HepG2 (cell line): ENCODE measurements around the gene CMPK2. TPM values are rescaled to one million over a fixed set of nuclear protein-coding genes. Genes with fewer than 3 reads are reported as not detected.

Experiments used
- ATAC-seq: fragments of 200-7000 bp; cut with Tn5 transposase; 3 replicates; pipeline ENCODE4 v1.9.1; 2020; ENCODE audit warnings: mild to moderate bottlenecking, moderate library complexity
- BruUV-seq: library from RNA; stranded (reverse); fragments of 400-500 nt; replicated peaks from 2 replicates; lab custom pipeline; 2021; lab: Mats Ljungman, UMichigan
- CTCF ChIA-PET: fragments of 300-600 bp; formaldehyde crosslinking; extraction: SDS; loops from one replicate; lab custom pipeline; 2021; ENCODE audit warnings: low total read pairs, inconsistent platforms, low intra/inter-chr PET ratio; lab: Yijun Ruan, JAX
- POLR2A ChIA-PET: fragments of 350-600 bp; sonication (Branson Sonifier 250); formaldehyde crosslinking; loops from one replicate; lab custom pipeline; 2020; ENCODE audit warnings: antibody characterized with exemption, inconsistent platforms; lab: Yijun Ruan, JAX
- DNase-seq: peaks from one replicate; pipeline ENCODE4 v3.0.0-alpha.2; 2015; ENCODE audit warnings: low spot score
- FAIRE-seq: peaks from 3 replicates; lab custom pipeline; 2011; peaks lifted over from hg19 to GRCh38; lab: Jason Lieb, UNC
- H2AFZ ChIP-seq: one replicate; pipeline ENCODE4 v1.6.1; 2011; ENCODE audit warnings: low read length, inconsistent platforms
- H3K27ac ChIP-seq: fragments of 300-600 bp; 3 replicates; pipeline ENCODE4 v1.8.0; 2011; ENCODE audit warnings: mixed run types, mild to moderate bottlenecking, mixed read lengths, low read length, inconsistent platforms; ENCODE audit not compliant: insufficient read depth; ENCODE audit errors: extremely low read length
- H3K27me3 ChIP-seq, 2 experiments: fragments of 200-600 bp in 1 of 2; 2 replicates in 1 of 2; 3 replicates in 1 of 2; pipeline versions ENCODE4 v1.6.0 to v1.8.0; 2011; ENCODE audit warnings: low read length in 2 of 2, mild to moderate bottlenecking in 2 of 2, moderate library complexity in 2 of 2, inconsistent platforms in 1 of 2; ENCODE audit not compliant: insufficient read depth in 2 of 2, control insufficient read depth in 1 of 2
- H3K36me3 ChIP-seq, 2 experiments: fragments of 200-600 bp in 1 of 2; replicated peaks in 1 of 2; 2 replicates in 1 of 2; 3 replicates in 1 of 2; pipeline versions ENCODE4 v1.5.1 to v1.8.0; 2011; ENCODE audit warnings: low read length in 2 of 2, inconsistent platforms in 1 of 2; ENCODE audit not compliant: insufficient read depth in 2 of 2, control insufficient read depth in 1 of 2
- H3K4me1 ChIP-seq: 2 replicates; pipeline ENCODE4 v1.5.1; 2012; ENCODE audit warnings: low read length, inconsistent platforms; ENCODE audit not compliant: insufficient read depth
- H3K4me2 ChIP-seq: 2 replicates; pipeline ENCODE4 v1.6.0; 2011; ENCODE audit warnings: low read depth, low read length, inconsistent platforms
- H3K4me3 ChIP-seq, 3 experiments: fragments of 200-600 bp in 1 of 3; sonication (generic), shearing (Covaris generic) in 1 of 3; replicated peaks in 1 of 3; 2 replicates each; pipeline ENCODE4 v1.5.1; 2011 to 2016; ENCODE audit warnings: low read length in 3 of 3, inconsistent platforms in 2 of 3, low read depth in 2 of 3, mild to moderate bottlenecking in 2 of 3, control low read depth in 1 of 3, mixed read lengths in 1 of 3; ENCODE audit not compliant: insufficient read depth in 1 of 3
- H3K79me2 ChIP-seq: one replicate; pipeline ENCODE4 v1.6.1; 2011; ENCODE audit warnings: low read length, inconsistent platforms; ENCODE audit not compliant: insufficient read depth
- H3K9ac ChIP-seq: 2 replicates; pipeline ENCODE4 v1.6.0; 2011; ENCODE audit warnings: mild to moderate bottlenecking, low read depth, low read length, inconsistent platforms; ENCODE audit not compliant: insufficient read depth
- H3K9me3 ChIP-seq: 2 replicates; pipeline ENCODE4 v1.5.1; 2012; ENCODE audit warnings: mild to moderate bottlenecking, low read length
- H4K20me1 ChIP-seq: 2 replicates; pipeline ENCODE4 v1.6.0; 2011; ENCODE audit warnings: inconsistent platforms, mild to moderate bottlenecking, low read length, moderate library complexity; ENCODE audit not compliant: insufficient read depth
- DPF2 ChIP-seq: sonication (generic); formaldehyde crosslinking; IDR thresholded peaks from 2 replicates; pipeline ENCODE4 v1.4.0; 2020; ENCODE audit warnings: mild to moderate bottlenecking, low read depth, missing genetic modification reagents, borderline replicate concordance
- EED ChIP-seq: sonication (generic); formaldehyde crosslinking; IDR thresholded peaks from 2 replicates; pipeline ENCODE4 v1.5.0; 2020; ENCODE audit warnings: mild to moderate bottlenecking, missing genetic modification reagents
- GATA4 ChIP-seq: sonication (generic); IDR thresholded peaks from 2 replicates; pipeline ENCODE4 v1.6.1; 2016; ENCODE audit warnings: antibody characterized with exemption, low read depth, borderline replicate concordance
- NCOA1 ChIP-seq: sonication (generic); formaldehyde crosslinking; IDR thresholded peaks from 2 replicates; pipeline ENCODE4 v1.9.0; 2021; ENCODE audit warnings: missing genetic modification reagents
- PCBP2 ChIP-seq: fragments of 200-400 bp; formaldehyde crosslinking; optimal IDR thresholded peaks from 2 replicates; pipeline ENCODE3; 2018; ENCODE audit warnings: low read length, low read depth; ENCODE audit not compliant: poor library complexity, severe bottlenecking
- ZNF224 ChIP-seq: sonication (generic); formaldehyde crosslinking; IDR thresholded peaks from 2 replicates; pipeline ENCODE4 v1.5.0; 2020; ENCODE audit warnings: mild to moderate bottlenecking, missing genetic modification reagents
- ZNF354B ChIP-seq: sonication (generic); formaldehyde crosslinking; IDR thresholded peaks from 2 replicates; pipeline ENCODE4 v1.8.0; 2022; ENCODE audit warnings: mild to moderate bottlenecking, missing genetic modification reagents
- ZNF547 ChIP-seq: sonication (generic); formaldehyde crosslinking; IDR thresholded peaks from 2 replicates; pipeline ENCODE4 v1.5.1; 2020; ENCODE audit warnings: mild to moderate bottlenecking, missing genetic modification reagents
- ZNF549 ChIP-seq: sonication (generic); formaldehyde crosslinking; IDR thresholded peaks from 2 replicates; pipeline ENCODE4 v1.5.0; 2020; ENCODE audit warnings: missing genetic modification reagents
- WGBS: methylation state at CpG from one replicate; pipeline ENCODE4 v1.1.6; 2017; ENCODE audit warnings: low lambda C conversion rate; 5-methylcytosine and 5-hydroxymethylcytosine counted together
- in situ Hi-C: cut with HindIII; loops from 2 replicates; pipeline ENCODE4 v1.10.0; 2017; ENCODE audit warnings: low pct_unique_long_range_greater_than_20kb; ENCODE audit not compliant: extremely low pct_ligation_motif_present
- intact Hi-C: fragments of 100-400 bp; cut with micrococcal nuclease; formaldehyde crosslinking; loops from one replicate; pipeline ENCODE4 v1.10.0; 2022; ENCODE audit not compliant: unreplicated experiment
- polyA plus RNA-seq, 8 experiments: library from polyadenylated mRNA; depleted of rRNA in 3 of 8; stranded (reverse) in 7 of 8; unstranded in 1 of 8; fragments of >200 nt; fragmentation: Illumina TruSeq in 4 of 8; extraction: Trizol in 4 of 8; gene quantifications; 2 replicates each; pipeline versions ENCODE4 v1.2.1 to v1.2.3, GENCODE V29; 2011 to 2016; ENCODE audit warnings: low read depth in 4 of 8, missing spikeins in 1 of 8, mixed read lengths in 1 of 8; ENCODE audit not compliant: insufficient read depth in 1 of 8
- total RNA-seq, 5 experiments: library from RNA; depleted of rRNA; stranded (reverse); fragments of >200 nt; fragmentation: Illumina TruSeq; extraction: Trizol; gene quantifications; 2 replicates each; pipeline ENCODE4 v1.2.3, GENCODE V29; 2016; ENCODE audit warnings: low read depth in 1 of 5
- TF ChIP-seq, protein P1 (sequence below): sonication (generic); formaldehyde crosslinking; IDR thresholded peaks from 2 replicates; pipeline ENCODE4 v1.5.0; 2020; ENCODE audit warnings: missing genetic modification reagents, mild to moderate bottlenecking, borderline replicate concordance
- TF ChIP-seq, protein P2 (sequence below): sonication (generic); formaldehyde crosslinking; IDR thresholded peaks from 2 replicates; pipeline ENCODE4 v1.4.0; 2020; ENCODE audit warnings: missing genetic modification reagents
- TF ChIP-seq, protein P3 (sequence below): IDR thresholded peaks from 2 replicates; pipeline ENCODE4 v1.6.1; 2016; ENCODE audit warnings: missing compliant biosample characterization, missing genetic modification reagents, borderline replicate concordance
- TF ChIP-seq, protein P4 (sequence below): sonication (generic); formaldehyde crosslinking; IDR thresholded peaks from 2 replicates; pipeline ENCODE4 v1.8.1; 2022; ENCODE audit warnings: low read depth, mild to moderate bottlenecking, missing genetic modification reagents
- TF ChIP-seq, protein P5 (sequence below): IDR thresholded peaks from 2 replicates; pipeline ENCODE4 v1.6.1; 2016; ENCODE audit warnings: mild to moderate bottlenecking

CMPK2 gene
- total and polyA plus RNA-seq, 2 of the 13 experiments (the other 11 are each of a cell fraction or from before 2014, with no cell fraction given) = 0.04 to 1.0 TPM

DNA sequence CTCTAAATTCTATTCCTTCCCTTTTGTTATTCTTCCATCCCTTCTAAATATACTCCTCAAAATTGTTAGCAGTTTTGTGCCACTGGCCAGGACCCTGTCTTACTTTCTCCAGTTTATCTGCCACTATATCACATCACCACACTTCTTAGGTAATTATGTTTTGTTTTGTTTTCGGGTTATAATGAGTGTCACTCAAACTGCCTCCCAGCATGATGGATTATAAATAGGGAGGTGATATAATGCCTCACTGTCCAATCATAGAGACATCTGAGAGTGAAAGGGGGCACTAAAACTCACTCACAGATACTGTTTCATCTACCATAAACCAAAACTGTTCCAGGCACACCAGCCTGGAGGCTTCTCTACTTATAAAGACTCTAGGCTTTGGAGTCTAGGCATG lies 15.3 kb upstream of the CMPK2 start (continued):
- TF ChIP-seq, protein P1, sequence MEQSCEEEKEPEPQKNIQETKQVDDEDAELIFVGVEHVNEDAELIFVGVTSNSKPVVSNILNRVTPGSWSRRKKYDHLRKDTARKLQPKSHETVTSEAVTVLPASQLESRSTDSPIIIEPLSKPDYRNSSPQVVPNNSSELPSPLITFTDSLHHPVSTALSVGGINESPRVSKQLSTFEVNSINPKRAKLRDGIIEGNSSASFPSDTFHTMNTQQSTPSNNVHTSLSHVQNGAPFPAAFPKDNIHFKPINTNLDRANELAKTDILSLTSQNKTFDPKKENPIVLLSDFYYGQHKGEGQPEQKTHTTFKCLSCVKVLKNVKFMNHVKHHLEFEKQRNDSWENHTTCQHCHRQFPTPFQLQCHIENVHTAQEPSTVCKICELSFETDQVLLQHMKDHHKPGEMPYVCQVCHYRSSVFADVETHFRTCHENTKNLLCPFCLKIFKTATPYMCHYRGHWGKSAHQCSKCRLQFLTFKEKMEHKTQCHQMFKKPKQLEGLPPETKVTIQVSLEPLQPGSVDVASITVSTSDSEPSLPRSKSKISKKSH (CRISPR knock-in tag) = no peak
- TF ChIP-seq ZNF549 (no peak), GATA4 (no peak), ZNF547 (CRISPR knock-in tag) (no peak)
- TF ChIP-seq, protein P2, sequence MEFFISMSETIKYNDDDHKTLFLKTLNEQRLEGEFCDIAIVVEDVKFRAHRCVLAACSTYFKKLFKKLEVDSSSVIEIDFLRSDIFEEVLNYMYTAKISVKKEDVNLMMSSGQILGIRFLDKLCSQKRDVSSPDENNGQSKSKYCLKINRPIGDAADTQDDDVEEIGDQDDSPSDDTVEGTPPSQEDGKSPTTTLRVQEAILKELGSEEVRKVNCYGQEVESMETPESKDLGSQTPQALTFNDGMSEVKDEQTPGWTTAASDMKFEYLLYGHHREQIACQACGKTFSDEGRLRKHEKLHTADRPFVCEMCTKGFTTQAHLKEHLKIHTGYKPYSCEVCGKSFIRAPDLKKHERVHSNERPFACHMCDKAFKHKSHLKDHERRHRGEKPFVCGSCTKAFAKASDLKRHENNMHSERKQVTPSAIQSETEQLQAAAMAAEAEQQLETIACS (CRISPR knock-in tag) = no peak
- TF ChIP-seq, protein P3, sequence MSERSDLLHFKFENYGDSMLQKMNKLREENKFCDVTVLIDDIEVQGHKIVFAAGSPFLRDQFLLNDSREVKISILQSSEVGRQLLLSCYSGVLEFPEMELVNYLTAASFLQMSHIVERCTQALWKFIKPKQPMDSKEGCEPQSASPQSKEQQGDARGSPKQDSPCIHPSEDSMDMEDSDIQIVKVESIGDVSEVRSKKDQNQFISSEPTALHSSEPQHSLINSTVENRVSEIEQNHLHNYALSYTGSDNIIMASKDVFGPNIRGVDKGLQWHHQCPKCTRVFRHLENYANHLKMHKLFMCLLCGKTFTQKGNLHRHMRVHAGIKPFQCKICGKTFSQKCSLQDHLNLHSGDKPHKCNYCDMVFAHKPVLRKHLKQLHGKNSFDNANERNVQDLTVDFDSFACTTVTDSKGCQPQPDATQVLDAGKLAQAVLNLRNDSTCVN = no peak

DNA sequence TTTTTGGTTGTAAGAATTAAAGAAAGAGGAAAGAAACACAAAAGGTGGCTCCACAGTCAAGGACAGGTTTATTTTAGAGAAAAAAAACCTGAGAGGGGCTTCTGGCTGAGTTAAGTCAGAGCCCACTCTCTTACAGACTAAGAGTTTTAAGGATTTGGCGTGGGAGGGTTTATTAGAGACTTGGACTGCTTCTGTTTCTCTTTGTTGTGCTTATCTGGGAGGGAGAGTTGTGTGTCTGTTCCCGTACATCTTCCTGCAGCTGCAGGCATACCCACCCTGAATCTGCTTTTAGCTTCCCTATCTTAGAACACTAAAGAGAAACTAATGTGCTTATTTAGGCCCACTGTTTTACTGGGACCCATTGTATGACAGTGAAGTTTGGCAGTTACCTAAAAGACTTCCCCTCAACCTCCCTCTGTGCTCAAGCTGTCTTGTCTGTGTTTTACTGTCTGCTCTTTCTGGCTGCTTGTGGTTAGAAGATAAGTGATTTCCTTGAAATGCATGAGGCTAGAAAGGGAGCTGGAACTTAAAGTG lies 14.6 kb upstream of the CMPK2 start:
- H3K27ac ChIP-seq = no peak overlapping the region
- intact Hi-C loops (no loop called here), in situ Hi-C loops (no loop called here)
- H3K9ac ChIP-seq = no peak overlapping the region
- ChIA-PET CTCF (no interaction called here), POLR2A (no interaction called here)
- WGBS = 6% methylated on average over 2 of the region's 2 CpGs
- no TSS peak for BruUV-seq
- FAIRE-seq = no peak
- H4K20me1 ChIP-seq = no peaks in the 10 kb centered on the region
- no peak for DNase-seq
- TF ChIP-seq ZNF224 (no peak), DPF2 (CRISPR knock-in tag) (no peak), NCOA1 (CRISPR knock-in tag) (no peak), EED (CRISPR knock-in tag) (no peak), PCBP2 (no peak), ZNF354B (CRISPR knock-in tag) (no peak)
- TF ChIP-seq, protein P4, sequence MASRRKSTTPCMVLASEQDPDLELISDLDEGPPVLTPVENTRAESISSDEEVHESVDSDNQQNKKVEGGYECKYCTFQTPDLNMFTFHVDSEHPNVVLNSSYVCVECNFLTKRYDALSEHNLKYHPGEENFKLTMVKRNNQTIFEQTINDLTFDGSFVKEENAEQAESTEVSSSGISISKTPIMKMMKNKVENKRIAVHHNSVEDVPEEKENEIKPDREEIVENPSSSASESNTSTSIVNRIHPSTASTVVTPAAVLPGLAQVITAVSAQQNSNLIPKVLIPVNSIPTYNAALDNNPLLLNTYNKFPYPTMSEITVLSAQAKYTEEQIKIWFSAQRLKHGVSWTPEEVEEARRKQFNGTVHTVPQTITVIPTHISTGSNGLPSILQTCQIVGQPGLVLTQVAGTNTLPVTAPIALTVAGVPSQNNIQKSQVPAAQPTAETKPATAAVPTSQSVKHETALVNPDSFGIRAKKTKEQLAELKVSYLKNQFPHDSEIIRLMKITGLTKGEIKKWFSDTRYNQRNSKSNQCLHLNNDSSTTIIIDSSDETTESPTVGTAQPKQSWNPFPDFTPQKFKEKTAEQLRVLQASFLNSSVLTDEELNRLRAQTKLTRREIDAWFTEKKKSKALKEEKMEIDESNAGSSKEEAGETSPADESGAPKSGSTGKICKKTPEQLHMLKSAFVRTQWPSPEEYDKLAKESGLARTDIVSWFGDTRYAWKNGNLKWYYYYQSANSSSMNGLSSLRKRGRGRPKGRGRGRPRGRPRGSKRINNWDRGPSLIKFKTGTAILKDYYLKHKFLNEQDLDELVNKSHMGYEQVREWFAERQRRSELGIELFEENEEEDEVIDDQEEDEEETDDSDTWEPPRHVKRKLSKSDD = no peak
- TF ChIP-seq, protein P5, sequence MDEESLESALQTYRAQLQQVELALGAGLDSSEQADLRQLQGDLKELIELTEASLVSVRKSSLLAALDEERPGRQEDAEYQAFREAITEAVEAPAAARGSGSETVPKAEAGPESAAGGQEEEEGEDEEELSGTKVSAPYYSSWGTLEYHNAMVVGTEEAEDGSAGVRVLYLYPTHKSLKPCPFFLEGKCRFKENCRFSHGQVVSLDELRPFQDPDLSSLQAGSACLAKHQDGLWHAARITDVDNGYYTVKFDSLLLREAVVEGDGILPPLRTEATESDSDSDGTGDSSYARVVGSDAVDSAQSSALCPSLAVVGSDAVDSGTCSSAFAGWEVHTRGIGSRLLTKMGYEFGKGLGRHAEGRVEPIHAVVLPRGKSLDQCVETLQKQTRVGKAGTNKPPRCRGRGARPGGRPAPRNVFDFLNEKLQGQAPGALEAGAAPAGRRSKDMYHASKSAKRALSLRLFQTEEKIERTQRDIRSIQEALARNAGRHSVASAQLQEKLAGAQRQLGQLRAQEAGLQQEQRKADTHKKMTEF (CRISPR knock-in tag) = no peak
- H3K79me2 ChIP-seq = no peaks in the 10 kb centered on the region
- H3K27me3 ChIP-seq = peaks cover 0 to 44% of the 10 kb centered on the region in 2 experiments; a peak in 2 of 5 replicates
- H2AFZ ChIP-seq = no peak overlapping the region
- H3K4me3 ChIP-seq = no peak overlapping the region
- H3K4me1 ChIP-seq = peaks cover 10% of the 10 kb centered on the region; the same call in 1 of the 2 replicates
- ATAC-seq = no peak
- H3K9me3 ChIP-seq = no peaks in the 10 kb centered on the region
- H3K36me3 ChIP-seq = no peaks in the 10 kb centered on the region; a peak in 1 of 5 replicates
- H3K4me2 ChIP-seq = no peak overlapping the region
